ENCODE measurements around the gene HMCN1.

DNA sequence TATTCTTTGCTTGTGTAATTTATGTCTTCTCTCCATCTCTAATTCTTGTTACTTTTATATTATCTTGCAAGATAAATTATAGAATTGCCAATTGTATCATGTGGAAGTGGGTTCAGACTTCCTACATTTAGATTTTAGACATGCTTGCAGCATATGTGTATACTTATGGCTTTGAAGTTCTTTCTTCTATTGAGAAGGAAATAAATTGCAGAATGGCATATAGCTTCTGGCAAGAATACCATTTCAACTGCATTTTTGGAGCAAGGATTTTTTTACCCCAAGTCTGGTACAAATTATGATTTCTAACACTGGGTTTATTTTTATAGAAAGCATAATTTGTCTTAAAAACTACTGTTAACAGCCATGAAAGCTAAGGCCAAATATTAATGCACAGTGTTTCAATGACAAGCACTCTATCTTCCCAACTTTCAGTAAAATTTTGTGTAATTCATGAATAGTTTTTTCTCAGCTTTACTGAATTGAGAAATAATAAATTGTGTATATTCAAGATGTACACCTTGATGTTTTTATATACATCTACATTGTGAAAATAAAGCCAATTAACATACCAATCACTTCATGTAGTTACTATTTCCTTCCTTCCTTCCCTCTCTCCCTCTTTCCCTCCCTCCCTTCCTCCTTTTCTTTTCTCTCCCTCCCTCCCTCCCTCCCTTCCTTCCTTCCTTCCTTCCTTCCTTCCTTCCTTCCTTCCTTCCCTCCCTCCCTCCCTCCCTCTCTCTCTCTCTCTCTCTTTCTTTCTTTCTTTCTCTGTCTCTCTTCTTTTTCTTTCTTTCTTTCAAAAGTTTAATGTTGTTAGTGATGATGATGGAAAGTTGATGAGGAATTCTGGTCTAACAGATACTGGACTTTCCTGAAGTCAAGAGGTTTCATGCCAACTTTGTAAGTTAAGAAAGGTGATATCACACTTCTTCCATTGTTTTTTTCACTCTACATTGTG lies 47.1 kb upstream of the HMCN1 start:
- TF ChIP-seq, protein P1, sequence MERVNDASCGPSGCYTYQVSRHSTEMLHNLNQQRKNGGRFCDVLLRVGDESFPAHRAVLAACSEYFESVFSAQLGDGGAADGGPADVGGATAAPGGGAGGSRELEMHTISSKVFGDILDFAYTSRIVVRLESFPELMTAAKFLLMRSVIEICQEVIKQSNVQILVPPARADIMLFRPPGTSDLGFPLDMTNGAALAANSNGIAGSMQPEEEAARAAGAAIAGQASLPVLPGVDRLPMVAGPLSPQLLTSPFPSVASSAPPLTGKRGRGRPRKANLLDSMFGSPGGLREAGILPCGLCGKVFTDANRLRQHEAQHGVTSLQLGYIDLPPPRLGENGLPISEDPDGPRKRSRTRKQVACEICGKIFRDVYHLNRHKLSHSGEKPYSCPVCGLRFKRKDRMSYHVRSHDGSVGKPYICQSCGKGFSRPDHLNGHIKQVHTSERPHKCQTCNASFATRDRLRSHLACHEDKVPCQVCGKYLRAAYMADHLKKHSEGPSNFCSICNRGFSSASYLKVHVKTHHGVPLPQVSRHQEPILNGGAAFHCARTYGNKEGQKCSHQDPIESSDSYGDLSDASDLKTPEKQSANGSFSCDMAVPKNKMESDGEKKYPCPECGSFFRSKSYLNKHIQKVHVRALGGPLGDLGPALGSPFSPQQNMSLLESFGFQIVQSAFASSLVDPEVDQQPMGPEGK (CRISPR knock-in tag; IDR thresholded peaks at IDR 0.05; ENCODE audit: borderline replicate concordance): no peak
- TF ChIP-seq CREB5 (CRISPR knock-in tag; IDR thresholded peaks at IDR 0.05; ENCODE audit: low read depth): no peak
- TF ChIP-seq ZFP30 (CRISPR knock-in tag; IDR thresholded peaks at IDR 0.05): no peak
- no peak for TF ChIP-seq ZFP3 (CRISPR knock-in tag; IDR thresholded peaks at IDR 0.05)
- TF ChIP-seq ISL1 (CRISPR knock-in tag; IDR thresholded peaks at IDR 0.05): no peak
